ENCODE data around the gene THSD4.

THSD4 gene

DNA sequence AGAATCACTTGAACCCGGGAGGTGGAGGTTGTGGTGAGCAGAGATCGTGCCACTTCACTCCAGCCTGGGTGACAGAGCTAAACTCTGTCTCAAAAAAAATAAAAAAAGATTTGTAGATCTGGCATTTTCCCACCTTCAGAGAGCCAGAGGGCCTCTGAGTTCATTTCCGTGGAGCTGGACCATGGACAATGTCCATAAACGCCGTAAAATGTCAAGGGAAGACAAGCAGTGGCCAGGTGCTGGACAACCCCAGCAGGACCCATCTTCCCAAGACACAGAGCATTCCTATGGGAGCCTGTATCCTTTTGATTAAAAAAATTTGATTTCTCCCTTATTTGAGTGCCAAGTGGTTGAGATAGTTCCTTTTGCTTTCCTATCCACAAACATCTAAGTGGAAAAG lies 627.7 kb downstream of the THSD4 start:
- TF ChIP-seq, protein P1, sequence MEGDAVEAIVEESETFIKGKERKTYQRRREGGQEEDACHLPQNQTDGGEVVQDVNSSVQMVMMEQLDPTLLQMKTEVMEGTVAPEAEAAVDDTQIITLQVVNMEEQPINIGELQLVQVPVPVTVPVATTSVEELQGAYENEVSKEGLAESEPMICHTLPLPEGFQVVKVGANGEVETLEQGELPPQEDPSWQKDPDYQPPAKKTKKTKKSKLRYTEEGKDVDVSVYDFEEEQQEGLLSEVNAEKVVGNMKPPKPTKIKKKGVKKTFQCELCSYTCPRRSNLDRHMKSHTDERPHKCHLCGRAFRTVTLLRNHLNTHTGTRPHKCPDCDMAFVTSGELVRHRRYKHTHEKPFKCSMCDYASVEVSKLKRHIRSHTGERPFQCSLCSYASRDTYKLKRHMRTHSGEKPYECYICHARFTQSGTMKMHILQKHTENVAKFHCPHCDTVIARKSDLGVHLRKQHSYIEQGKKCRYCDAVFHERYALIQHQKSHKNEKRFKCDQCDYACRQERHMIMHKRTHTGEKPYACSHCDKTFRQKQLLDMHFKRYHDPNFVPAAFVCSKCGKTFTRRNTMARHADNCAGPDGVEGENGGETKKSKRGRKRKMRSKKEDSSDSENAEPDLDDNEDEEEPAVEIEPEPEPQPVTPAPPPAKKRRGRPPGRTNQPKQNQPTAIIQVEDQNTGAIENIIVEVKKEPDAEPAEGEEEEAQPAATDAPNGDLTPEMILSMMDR (conservative IDR thresholded peaks at IDR 0.05) = no peak
- peak overlapping the region; percentile 95; the same call in 1 of the 2 replicates for H3K27ac ChIP-seq

DNA sequence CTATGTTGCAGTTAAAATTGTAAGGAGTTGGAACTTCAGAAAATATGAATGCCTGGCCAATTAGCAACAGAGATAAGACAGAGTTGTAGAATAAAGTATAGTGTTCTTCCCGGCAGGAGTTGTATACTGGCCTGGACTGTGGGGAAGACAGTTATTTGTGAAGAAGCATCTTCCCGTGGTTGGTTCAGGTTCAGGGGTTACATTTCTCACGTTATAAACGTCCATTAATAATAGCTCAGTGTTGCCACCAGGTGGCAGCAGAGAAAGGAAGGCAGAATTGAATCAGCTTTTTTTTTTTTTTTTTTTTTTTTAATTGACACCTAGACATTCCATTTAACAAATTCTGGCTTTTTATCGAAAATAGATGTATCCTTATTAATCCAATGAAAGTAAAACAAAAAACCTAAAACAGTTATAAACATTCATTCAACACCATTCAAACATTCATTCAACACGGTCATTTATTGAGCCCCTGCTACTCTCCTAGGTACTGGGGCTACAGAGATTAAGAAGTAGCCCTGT lies 628.7 kb downstream of the THSD4 start:
- H3K27ac ChIP-seq = peak overlapping the region; percentile 95
- TF ChIP-seq, protein P1 (conservative IDR thresholded peaks at IDR 0.05) = peak; percentile 93

DNA sequence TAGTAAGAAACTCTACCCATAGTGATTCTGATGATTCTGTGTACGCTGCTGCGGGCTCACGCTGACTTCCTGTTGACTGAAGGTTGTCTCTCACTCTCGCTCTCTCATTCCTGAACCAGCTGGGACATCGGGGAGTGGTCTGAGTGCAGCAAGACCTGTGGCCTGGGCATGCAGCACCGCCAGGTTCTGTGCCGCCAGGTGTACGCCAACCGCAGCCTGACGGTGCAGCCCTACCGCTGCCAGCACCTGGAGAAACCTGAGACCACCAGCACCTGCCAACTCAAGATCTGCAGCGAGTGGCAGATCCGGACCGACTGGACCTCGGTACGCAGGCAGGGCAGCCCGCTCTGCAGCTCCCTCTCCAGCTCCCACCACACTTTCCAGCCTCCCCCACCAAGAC lies 631.4 kb downstream of the THSD4 start:
- peak overlapping the region; percentile 95 for H3K27ac ChIP-seq
- TF ChIP-seq, protein P1 (conservative IDR thresholded peaks at IDR 0.05) = no peak

GRCh38 chr15:71747128-71748083 lies 632.1 kb downstream of the THSD4 start:
- peak overlapping the region; percentile 95 for H3K27ac ChIP-seq
- TF ChIP-seq, protein P1 (conservative IDR thresholded peaks at IDR 0.05) = no peak

GRCh38 chr15:71748293-71748718 lies 633.0 kb downstream of the THSD4 start:
- peak overlapping the region; percentile 95 for H3K27ac ChIP-seq
- TF ChIP-seq, protein P1 (conservative IDR thresholded peaks at IDR 0.05) = no peak

- H3K27ac ChIP-seq = peak overlapping the region; percentile 95; the same call in 1 of the 2 replicates
- TF ChIP-seq, protein P1 (conservative IDR thresholded peaks at IDR 0.05) = no peak
These were observed 634.2 kb downstream of the THSD4 start for GRCh38 chr15:71749500-71749899.

DNA sequence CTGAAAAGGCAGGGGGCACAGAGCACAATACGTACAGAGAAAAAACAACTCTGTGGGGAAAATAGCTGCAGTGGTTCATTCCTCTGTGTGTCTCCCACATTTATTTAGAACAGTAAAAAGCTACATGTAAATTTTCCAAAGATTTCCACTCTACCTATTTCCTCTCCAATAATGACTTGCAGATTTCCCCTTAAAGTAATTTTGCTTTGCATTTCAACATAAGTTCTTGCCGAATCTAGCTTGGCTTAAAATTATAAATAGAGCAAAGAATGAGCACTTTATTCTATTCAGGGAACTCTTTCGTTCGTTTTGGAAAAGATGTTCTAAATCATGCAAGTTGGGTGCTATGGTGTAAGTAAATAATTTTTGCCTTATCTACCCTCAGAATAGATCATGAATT lies 636.9 kb downstream of the THSD4 start:
- TF ChIP-seq, protein P1 (conservative IDR thresholded peaks at IDR 0.05) = no peak
- H3K27ac ChIP-seq = peak overlapping the region; percentile 52

All from VCaP (cell line).